ENCODE data around the gene HIVEP3. TPM values are rescaled to one million over a fixed set of nuclear protein-coding genes. Genes with fewer than 3 reads are reported as not detected.

Gene HIVEP3
- polyA plus RNA-seq, 1 of the 3 experiments (the other 2 are of a cell fraction), result 6.4 TPM

DNA sequence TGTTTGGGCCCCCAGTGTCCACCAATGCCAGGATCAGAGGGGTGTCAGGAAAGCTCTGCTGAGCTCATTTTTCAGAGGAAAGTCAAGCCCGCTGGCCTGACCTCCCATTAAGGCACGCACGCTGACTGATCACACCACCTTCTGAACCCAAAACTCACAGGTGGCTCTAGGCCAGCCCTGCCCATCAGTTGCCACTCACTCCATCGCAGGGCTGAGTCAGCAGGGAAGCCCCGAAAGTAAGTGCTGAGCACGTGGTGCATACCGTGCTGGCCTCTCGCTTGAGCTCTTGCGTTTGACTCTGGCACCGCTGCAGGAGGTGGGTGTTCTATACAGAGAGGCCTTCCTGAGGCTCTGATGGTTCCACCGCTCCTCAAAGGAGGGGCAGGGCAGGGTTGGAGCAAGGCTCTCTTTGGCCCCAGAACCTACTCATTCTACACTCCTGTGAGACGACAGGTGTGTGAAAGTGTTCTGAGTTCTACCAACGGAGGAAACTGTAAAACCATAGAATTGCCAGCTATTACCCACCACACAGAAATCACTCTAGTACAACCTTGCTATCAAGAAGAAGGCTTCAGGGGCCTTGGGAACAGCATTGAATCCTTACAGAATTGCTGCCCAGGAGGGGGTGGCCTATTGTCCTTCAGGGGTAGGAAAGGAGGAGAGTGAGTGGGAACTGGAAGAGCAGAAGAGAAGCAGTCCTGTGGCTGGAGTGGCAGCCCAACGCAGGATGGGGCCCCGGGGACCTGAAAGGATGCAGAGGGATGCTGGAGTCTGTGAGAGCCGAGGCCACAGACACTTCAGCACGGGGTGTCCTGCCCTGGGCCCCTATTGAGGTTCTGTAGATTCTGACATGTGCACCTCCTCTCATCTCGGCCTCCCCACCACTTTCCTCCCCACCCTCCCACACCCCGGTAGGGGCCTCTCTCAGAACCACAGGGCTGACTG, 219.5 kb downstream of the HIVEP3 start:
- Histone ChIP-seq H3K27ac (ENCODE audit: low read depth in 2 of 2, low read length in 1 of 2) (no peak overlapping the region), H3K4me1 (ENCODE audit: control insufficient read depth in 1 of 2, insufficient read depth in 2 of 2, low read depth in 1 of 2, low read length in 1 of 2) (peaks cover 0 to 47% of the 10 kb centered on the region in 2 experiments; a peak in 2 of 4 replicates), H3F3A (replicated peaks; ENCODE audit: insufficient read depth) (no peaks in the 10 kb centered on the region), H3K9ac (no peak overlapping the region), H3K4me2 (no peak overlapping the region), H3K4me3 (ENCODE audit: low read depth in 2 of 2, low read length in 1 of 2) (no peak overlapping the region), H3K9me3 (no peaks in the 10 kb centered on the region), H2AFZ (ENCODE audit: low read depth) (no peak overlapping the region), H3K79me2 (ENCODE audit: insufficient read depth) (no peaks in the 10 kb centered on the region), H4K20me1 (ENCODE audit: insufficient read depth) (no peaks in the 10 kb centered on the region), H3K9me2 (no peaks in the 10 kb centered on the region), H3K36me3 (replicated peaks in 1 of 2; ENCODE audit: control insufficient read depth in 1 of 2, insufficient read depth in 2 of 2, low read length in 1 of 2) (no peaks in the 10 kb centered on the region), H3K27me3 (ENCODE audit: insufficient read depth) (no peaks in the 10 kb centered on the region)
- ChIA-PET CTCF (interaction anchor here (1.0 kb wide), 1 partner anchor 14 kb away, joined by 5 read pairs; no protein-coding TSS in a partner anchor), POLR2A (no interaction called here)
- no peak for DNase-seq
- 93% methylated on average over 16 of the region's 19 CpGs for WGBS (ENCODE audit: low lambda C conversion rate)
- TF ChIP-seq NFIC (IDR thresholded peaks at IDR 0.05; ENCODE audit: borderline replicate concordance) (no peak), RFX5 (IDR thresholded peaks at IDR 0.05; ENCODE audit: low read length) (no peak), EZH2phosphoT487 (IDR thresholded peaks at IDR 0.05; ENCODE audit: borderline replicate concordance, low read depth) (no peak), RCOR1 (IDR thresholded peaks at IDR 0.05; ENCODE audit: low read length) (no peak), SIN3A (IDR thresholded peaks at IDR 0.05; ENCODE audit: borderline replicate concordance, low read depth, low read length) (no peak), RAD21 (IDR thresholded peaks at IDR 0.05; ENCODE audit: low read length) (no peak), GABPA (IDR thresholded peaks at IDR 0.05; ENCODE audit: low read depth) (no peak), TAF1 (IDR thresholded peaks at IDR 0.05; ENCODE audit: borderline replicate concordance, low read depth, low read length) (no peak), CHD2 (IDR thresholded peaks at IDR 0.05; ENCODE audit: low read length, partially characterized antibody) (no peak), MEF2A (IDR thresholded peaks at IDR 0.05; ENCODE audit: borderline replicate concordance, low read depth) (no peak), TCF12 (IDR thresholded peaks at IDR 0.05) (no peak), NRF1 (IDR thresholded peaks at IDR 0.05; ENCODE audit: low read depth, low read length) (no peak), JUND (IDR thresholded peaks at IDR 0.05) (no peak), GATA2 (CRISPR knock-in tag; IDR thresholded peaks at IDR 0.05) (no peak), POLR2AphosphoS5 (IDR thresholded peaks at IDR 0.05; ENCODE audit: low read depth, low read length) (no peak), ELF1 (IDR thresholded peaks at IDR 0.05) (no peak)
- TF ChIP-seq, protein P1, sequence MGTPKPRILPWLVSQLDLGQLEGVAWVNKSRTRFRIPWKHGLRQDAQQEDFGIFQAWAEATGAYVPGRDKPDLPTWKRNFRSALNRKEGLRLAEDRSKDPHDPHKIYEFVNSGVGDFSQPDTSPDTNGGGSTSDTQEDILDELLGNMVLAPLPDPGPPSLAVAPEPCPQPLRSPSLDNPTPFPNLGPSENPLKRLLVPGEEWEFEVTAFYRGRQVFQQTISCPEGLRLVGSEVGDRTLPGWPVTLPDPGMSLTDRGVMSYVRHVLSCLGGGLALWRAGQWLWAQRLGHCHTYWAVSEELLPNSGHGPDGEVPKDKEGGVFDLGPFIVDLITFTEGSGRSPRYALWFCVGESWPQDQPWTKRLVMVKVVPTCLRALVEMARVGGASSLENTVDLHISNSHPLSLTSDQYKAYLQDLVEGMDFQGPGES (IDR thresholded peaks at IDR 0.05; ENCODE audit: low read depth, low read length), result no peak

DNA sequence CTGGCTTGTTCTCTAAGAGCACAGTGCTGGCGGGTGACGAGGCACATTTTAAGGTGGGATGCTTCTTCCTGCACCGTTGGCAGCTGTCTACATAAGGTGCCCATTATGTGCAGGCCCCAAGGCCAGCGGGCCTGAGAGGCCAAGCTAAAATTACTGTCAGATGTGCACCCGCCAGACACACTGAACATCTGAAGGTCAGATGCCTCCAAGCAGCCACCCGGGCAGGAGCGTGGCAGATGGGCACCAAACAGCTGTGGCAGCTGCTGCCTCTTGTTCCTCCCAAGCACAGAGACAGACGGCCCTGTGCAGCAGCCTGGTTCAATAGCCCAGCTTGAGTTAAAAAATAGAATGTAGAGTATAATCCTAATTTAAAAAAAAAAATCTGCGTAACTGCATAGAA, 222.3 kb downstream of the HIVEP3 start:
- Histone ChIP-seq H3K4me2 (no peak overlapping the region), H3K36me3 (replicated peaks in 1 of 2; ENCODE audit: control insufficient read depth in 1 of 2, insufficient read depth in 2 of 2, low read length in 1 of 2) (no peaks in the 10 kb centered on the region), H4K20me1 (ENCODE audit: insufficient read depth) (no peaks in the 10 kb centered on the region), H3F3A (replicated peaks; ENCODE audit: insufficient read depth) (no peaks in the 10 kb centered on the region), H3K27ac (ENCODE audit: low read depth in 2 of 2, low read length in 1 of 2) (peak overlapping the region in 1 of 2 experiments; percentile 94; a peak in 2 of 4 replicates), H3K27me3 (ENCODE audit: insufficient read depth) (no peaks in the 10 kb centered on the region), H3K4me1 (ENCODE audit: control insufficient read depth in 1 of 2, insufficient read depth in 2 of 2, low read depth in 1 of 2, low read length in 1 of 2) (peaks cover 0 to 47% of the 10 kb centered on the region in 2 experiments; a peak in 2 of 4 replicates), H3K9me3 (no peaks in the 10 kb centered on the region), H3K79me2 (ENCODE audit: insufficient read depth) (no peaks in the 10 kb centered on the region), H3K4me3 (ENCODE audit: low read depth in 2 of 2, low read length in 1 of 2) (no peak overlapping the region), H3K9me2 (no peaks in the 10 kb centered on the region), H2AFZ (ENCODE audit: low read depth) (no peak overlapping the region), H3K9ac (no peak overlapping the region)
- 79% methylated on average over 3 of the region's 9 CpGs for WGBS (ENCODE audit: low lambda C conversion rate)
- ChIA-PET CTCF (interaction anchor here (0.7 to 2.1 kb wide), 4 partner anchors 29 to 122 kb away, joined by 3 to 7 read pairs (median 4); no protein-coding TSS in a partner anchor), POLR2A (interaction anchor here (2.0 kb wide), 1 partner anchor 18 kb away, joined by 10 read pairs; no protein-coding TSS in a partner anchor)
- peak; percentile 86 for DNase-seq
- TF ChIP-seq GATA2 (CRISPR knock-in tag; IDR thresholded peaks at IDR 0.05) (peak; percentile 61; the same call in 1 of the 2 replicates), JUND (IDR thresholded peaks at IDR 0.05) (no peak), NFIC (IDR thresholded peaks at IDR 0.05; ENCODE audit: borderline replicate concordance) (no peak), POLR2AphosphoS5 (IDR thresholded peaks at IDR 0.05; ENCODE audit: low read depth, low read length) (peak; percentile 49; the same call in 1 of the 2 replicates), FOSL2 (IDR thresholded peaks at IDR 0.05; ENCODE audit: borderline replicate concordance, low read depth) (no peak), RFX5 (IDR thresholded peaks at IDR 0.05; ENCODE audit: low read length) (no peak), YY1 (IDR thresholded peaks at IDR 0.05; ENCODE audit: low read depth) (no peak), EZH2phosphoT487 (IDR thresholded peaks at IDR 0.05; ENCODE audit: borderline replicate concordance, low read depth) (no peak), SMC3 (IDR thresholded peaks at IDR 0.05; ENCODE audit: low read depth, low read length) (no peak), RCOR1 (IDR thresholded peaks at IDR 0.05; ENCODE audit: low read length) (peak; percentile 93), TEAD4 (IDR thresholded peaks at IDR 0.05; ENCODE audit: borderline replicate concordance, insufficient read depth) (no peak), TAF1 (IDR thresholded peaks at IDR 0.05; ENCODE audit: borderline replicate concordance, low read depth, low read length) (no peak), MXI1 (IDR thresholded peaks at IDR 0.05; ENCODE audit: low read depth, low read length) (no peak), RAD21 (IDR thresholded peaks at IDR 0.05; ENCODE audit: low read length) (no peak), FOXJ3 (CRISPR knock-in tag; IDR thresholded peaks at IDR 0.05) (no peak)
- TF ChIP-seq, protein P2, sequence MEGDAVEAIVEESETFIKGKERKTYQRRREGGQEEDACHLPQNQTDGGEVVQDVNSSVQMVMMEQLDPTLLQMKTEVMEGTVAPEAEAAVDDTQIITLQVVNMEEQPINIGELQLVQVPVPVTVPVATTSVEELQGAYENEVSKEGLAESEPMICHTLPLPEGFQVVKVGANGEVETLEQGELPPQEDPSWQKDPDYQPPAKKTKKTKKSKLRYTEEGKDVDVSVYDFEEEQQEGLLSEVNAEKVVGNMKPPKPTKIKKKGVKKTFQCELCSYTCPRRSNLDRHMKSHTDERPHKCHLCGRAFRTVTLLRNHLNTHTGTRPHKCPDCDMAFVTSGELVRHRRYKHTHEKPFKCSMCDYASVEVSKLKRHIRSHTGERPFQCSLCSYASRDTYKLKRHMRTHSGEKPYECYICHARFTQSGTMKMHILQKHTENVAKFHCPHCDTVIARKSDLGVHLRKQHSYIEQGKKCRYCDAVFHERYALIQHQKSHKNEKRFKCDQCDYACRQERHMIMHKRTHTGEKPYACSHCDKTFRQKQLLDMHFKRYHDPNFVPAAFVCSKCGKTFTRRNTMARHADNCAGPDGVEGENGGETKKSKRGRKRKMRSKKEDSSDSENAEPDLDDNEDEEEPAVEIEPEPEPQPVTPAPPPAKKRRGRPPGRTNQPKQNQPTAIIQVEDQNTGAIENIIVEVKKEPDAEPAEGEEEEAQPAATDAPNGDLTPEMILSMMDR (IDR thresholded peaks at IDR 0.05), result no peak
